Fibroblast of peridontal ligament (primary cell): ENCODE results near the gene JCAD.

Experiments
- DNase-seq: peaks from one replicate; pipeline ENCODE4 v3.0.0-alpha.2; 2010; ENCODE audit errors: extremely low read depth

The JCAD gene

GRCh38 chr10:30043476-30044270, 15.7 kb downstream of the JCAD start:
- no peak for DNase-seq

- no peak for DNase-seq
Measured at GRCh38 chr10:30042820-30043219, 16.6 kb downstream of the JCAD start.

GRCh38 chr10:30041196-30042105, 17.9 kb downstream of the JCAD start:
- peak; percentile 47 for DNase-seq

GRCh38 chr10:30040597-30040996, 18.8 kb downstream of the JCAD start:
- DNase-seq: no peak

- DNase-seq: no peak
Measured at GRCh38 chr10:30039988-30040387, 19.4 kb downstream of the JCAD start.

- no peak for DNase-seq
Measured at GRCh38 chr10:30039567-30039966, 19.8 kb downstream of the JCAD start.

GRCh38 chr10:30038781-30039536, 20.4 kb downstream of the JCAD start:
- DNase-seq: no peak

- DNase-seq: peak; percentile 15
Measured at GRCh38 chr10:30037620-30038336, 21.6 kb downstream of the JCAD start.

- DNase-seq: no peak
Measured at GRCh38 chr10:30036811-30037210, 22.6 kb downstream of the JCAD start.

GRCh38 chr10:30036341-30036740, 23.0 kb downstream of the JCAD start:
- DNase-seq: peak; percentile 20

GRCh38 chr10:30034433-30035137, 24.8 kb downstream of the JCAD start:
- DNase-seq: no peak

GRCh38 chr10:30032125-30032524, 27.3 kb downstream of the JCAD start:
- DNase-seq: no peak

- no peak for DNase-seq
Measured at GRCh38 chr10:30029872-30030256, 29.5 kb downstream of the JCAD start.

GRCh38 chr10:30029164-30029871, 30.1 kb downstream of the JCAD start:
- DNase-seq: no peak

- DNase-seq: no peak
Measured at GRCh38 chr10:30028738-30029030, 30.7 kb downstream of the JCAD start.

- no peak for DNase-seq
Measured at GRCh38 chr10:30028006-30028737, 31.2 kb downstream of the JCAD start.

- no peak for DNase-seq
Measured at GRCh38 chr10:30027057-30028005, 32.1 kb downstream of the JCAD start.

- no peak for DNase-seq
Measured at GRCh38 chr10:30026578-30026977, 32.8 kb downstream of the JCAD start.

GRCh38 chr10:30026080-30026479, 33.3 kb downstream of the JCAD start:
- DNase-seq: no peak
